WTC11 (cell line): Measurements from ENCODE around the gene SLC25A19. TPM values are rescaled to one million over a fixed set of nuclear protein-coding genes. Genes with fewer than 3 reads are reported as not detected.

Experiments
- ATAC-seq: fragments of 200-7000 bp; cut with Tn5 transposase; 2 replicates; pipeline ENCODE4 v1.10.0; 2021; ENCODE audit warnings: mild to moderate bottlenecking, moderate library complexity
- CTCF ChIA-PET: fragments of 300-600 bp; sonication (Branson Sonifier 250); formaldehyde crosslinking; loops from one replicate; lab custom pipeline; 2021; ENCODE audit warnings: antibody characterized with exemption; lab: Charles Lee
- POLR2A ChIA-PET: fragments of 350-600 bp; sonication (Branson Sonifier 250); formaldehyde crosslinking; loops from one replicate; lab custom pipeline; 2021; ENCODE audit warnings: antibody characterized with exemption; lab: Charles Lee
- DNase-seq: peaks from one replicate; pipeline ENCODE4 v3.0.0; 2021; ENCODE audit warnings: low spot score
- H3K27ac Mint-ChIP-seq: 2 replicates; pipeline ENCODE4 v1.8.0; 2021; ENCODE audit warnings: mixed read lengths
- H3K27me3 Mint-ChIP-seq: 2 replicates; pipeline ENCODE4 v1.8.0; 2021; ENCODE audit warnings: low read depth, mild to moderate bottlenecking, moderate library complexity, mixed read lengths
- H3K36me3 Mint-ChIP-seq: 2 replicates; pipeline ENCODE4 v1.8.0; 2021; ENCODE audit warnings: mixed read lengths
- H3K4me1 Mint-ChIP-seq: 2 replicates; pipeline ENCODE4 v1.8.0; 2022; ENCODE audit warnings: mixed read lengths
- H3K4me3 Mint-ChIP-seq: 2 replicates; pipeline ENCODE4 v1.8.0; 2021; ENCODE audit warnings: mild to moderate bottlenecking, moderate library complexity, mixed read lengths
- H3K9me3 Mint-ChIP-seq: 2 replicates; pipeline ENCODE4 v1.8.0; 2021; ENCODE audit warnings: mixed read lengths
- AFF4 ChIP-seq: sonication (generic); formaldehyde crosslinking; IDR thresholded peaks from 2 replicates; pipeline ENCODE4 v1.8.1; 2023; ENCODE audit warnings: mild to moderate bottlenecking, missing genetic modification reagents, borderline replicate concordance
- ATF2 ChIP-seq: sonication (generic); formaldehyde crosslinking; IDR thresholded peaks from 2 replicates; pipeline ENCODE4 v1.8.1; 2022; ENCODE audit warnings: low read depth, missing genetic modification reagents, borderline replicate concordance
- ATF6 ChIP-seq: sonication (generic); formaldehyde crosslinking; IDR thresholded peaks from 2 replicates; pipeline ENCODE4 v1.8.1; 2023; ENCODE audit warnings: mild to moderate bottlenecking, missing genetic modification reagents
- CDX4 ChIP-seq: fragments of 250-450 bp; sonication (Bioruptor Pico); IDR thresholded peaks from 2 replicates; pipeline ENCODE4 v1.9.0; 2021; ENCODE audit warnings: moderate library complexity, mild to moderate bottlenecking, inconsistent platforms, borderline replicate concordance
- E2F5 ChIP-seq: sonication (generic); formaldehyde crosslinking; IDR thresholded peaks from 2 replicates; pipeline ENCODE4 v1.8.1; 2022; ENCODE audit warnings: mild to moderate bottlenecking, moderate library complexity, missing genetic modification reagents
- ELF4 ChIP-seq: sonication (generic); formaldehyde crosslinking; IDR thresholded peaks from 2 replicates; pipeline ENCODE4 v1.8.1; 2022; ENCODE audit warnings: low read depth, mild to moderate bottlenecking, moderate library complexity, missing genetic modification reagents
- ERG ChIP-seq: fragments of 250-450 bp; sonication (Bioruptor Pico); IDR thresholded peaks from 2 replicates; pipeline ENCODE4 v1.8.0; 2021; ENCODE audit warnings: mild to moderate bottlenecking
- GABPB1 ChIP-seq: sonication (generic); formaldehyde crosslinking; IDR thresholded peaks from 2 replicates; pipeline ENCODE4 v1.8.1; 2023; ENCODE audit warnings: mild to moderate bottlenecking, missing genetic modification reagents
- KAT7 ChIP-seq: sonication (generic); formaldehyde crosslinking; IDR thresholded peaks from 2 replicates; pipeline ENCODE4 v1.8.1; 2023; ENCODE audit warnings: missing genetic modification reagents, mild to moderate bottlenecking, borderline replicate concordance
- MYBL2 ChIP-seq: sonication (generic); formaldehyde crosslinking; IDR thresholded peaks from 2 replicates; pipeline ENCODE4 v1.8.1; 2023; ENCODE audit warnings: mild to moderate bottlenecking, moderate library complexity, missing genetic modification reagents
- NFE2L1 ChIP-seq: sonication (generic); formaldehyde crosslinking; IDR thresholded peaks from 2 replicates; pipeline ENCODE4 v1.8.1; 2023; ENCODE audit warnings: missing genetic modification reagents
- NR2C2 ChIP-seq: sonication (generic); formaldehyde crosslinking; IDR thresholded peaks from 2 replicates; pipeline ENCODE4 v1.8.0; 2022; ENCODE audit warnings: mild to moderate bottlenecking, missing genetic modification reagents
- NR3C1 ChIP-seq: sonication (generic); formaldehyde crosslinking; conservative IDR thresholded peaks from 2 replicates; pipeline ENCODE4 v1.8.1; 2023; ENCODE audit warnings: low read depth, mild to moderate bottlenecking, missing genetic modification reagents
- SOX15 ChIP-seq: fragments of 250-450 bp; sonication (Bioruptor Pico); IDR thresholded peaks from 2 replicates; pipeline ENCODE4 v1.9.0; 2021; ENCODE audit warnings: mild to moderate bottlenecking
- TCF7 ChIP-seq: sonication (generic); formaldehyde crosslinking; IDR thresholded peaks from 2 replicates; pipeline ENCODE4 v1.8.0; 2022; ENCODE audit warnings: mild to moderate bottlenecking, low read depth, missing genetic modification reagents, moderate library complexity
- USF2 ChIP-seq: sonication (generic); formaldehyde crosslinking; IDR thresholded peaks from 2 replicates; pipeline ENCODE4 v1.8.1; 2023; ENCODE audit warnings: mild to moderate bottlenecking, missing genetic modification reagents, moderate library complexity
- ZMAT4 ChIP-seq: fragments of 250-450 bp; sonication (Bioruptor Pico); IDR thresholded peaks from 2 replicates; pipeline ENCODE4 v1.9.0; 2021; ENCODE audit warnings: mild to moderate bottlenecking
- ZNF138 ChIP-seq: sonication (generic); formaldehyde crosslinking; conservative IDR thresholded peaks from 2 replicates; pipeline ENCODE4 v1.8.1; 2022; ENCODE audit warnings: mild to moderate bottlenecking, moderate library complexity, missing genetic modification reagents
- ZNF219 ChIP-seq: sonication (generic); formaldehyde crosslinking; IDR thresholded peaks from 2 replicates; pipeline ENCODE4 v1.8.0; 2023; ENCODE audit warnings: missing genetic modification reagents, mild to moderate bottlenecking, borderline replicate concordance
- total RNA-seq: library from RNA; stranded (reverse); gene quantifications from 3 replicates; pipeline ENCODE4 v1.2.3, GENCODE V29; 2021

Gene SLC25A19
- total RNA-seq, 1 experiment from 2014 or later = 27.7 TPM

- H3K4me1 Mint-ChIP-seq = peaks cover 23% of the 10 kb centered on the region
These were observed 22.7 kb downstream of the SLC25A19 start for GRCh38 chr17:75266316-75267152.

GRCh38 chr17:75265614-75266315 is 23.5 kb downstream of the SLC25A19 start:
- DNase-seq (no peak), ATAC-seq (no peak)
- Mint-ChIP-seq H3K36me3 (peaks cover 40% of the 10 kb centered on the region), H3K4me1 (peaks cover 26% of the 10 kb centered on the region), H3K27me3 (no peaks in the 10 kb centered on the region), H3K9me3 (no peaks in the 10 kb centered on the region), H3K4me3 (no peak overlapping the region), H3K27ac (no peak overlapping the region)
- CTCF ChIA-PET = interaction anchor here (8.7 kb wide), 1 partner anchor 26 kb away, joined by 155 read pairs; no protein-coding TSS in a partner anchor
- POLR2A ChIA-PET = no interaction called here
- TF ChIP-seq ERG (no peak), E2F5 (CRISPR knock-in tag) (no peak), ATF6 (CRISPR knock-in tag) (no peak), NFE2L1 (CRISPR knock-in tag) (no peak), ATF2 (CRISPR knock-in tag) (no peak), USF2 (no peak), ZMAT4 (CRISPR knock-in tag) (no peak), AFF4 (CRISPR knock-in tag) (no peak)

More at GRCh38 chr17:75266316-75267152, 22.7 kb downstream of the SLC25A19 start:
- no peak overlapping the region for H3K4me3 Mint-ChIP-seq
- ATAC-seq = no peak
- peaks cover 40% of the 10 kb centered on the region for H3K36me3 Mint-ChIP-seq
- peak overlapping the region; percentile 78 for H3K27ac Mint-ChIP-seq
- TF ChIP-seq E2F5 (CRISPR knock-in tag) = no peak
- TF ChIP-seq KAT7 (CRISPR knock-in tag) = no peak
- TF ChIP-seq CDX4 (CRISPR knock-in tag) = no peak
- TF ChIP-seq ZNF138 = no peak
- TF ChIP-seq ZNF219 (CRISPR knock-in tag) = no peak
- TF ChIP-seq USF2 = no peak
- no peak for TF ChIP-seq ELF4 (CRISPR knock-in tag)
- no peak for TF ChIP-seq NR2C2 (CRISPR knock-in tag)
- TF ChIP-seq NR3C1 = no peak
- TF ChIP-seq GABPB1 (CRISPR knock-in tag) = no peak
- TF ChIP-seq MYBL2 = no peak
- no peak for TF ChIP-seq SOX15 (CRISPR knock-in tag)
- no peak for TF ChIP-seq TCF7 (CRISPR knock-in tag)
- DNase-seq = no peak
- H3K9me3 Mint-ChIP-seq = no peaks in the 10 kb centered on the region
- ChIA-PET POLR2A (interaction anchor here (0.9 to 1.4 kb wide), 2 partner anchors 23 to 26 kb away, joined by 3 to 7 read pairs; partner anchors contain the start of gene SLC25A19), CTCF (interaction anchor here (1.1 to 8.7 kb wide), 3 partner anchors 12 to 27 kb away, joined by 3 to 155 read pairs (median 13); partner anchors contain the start of gene SLC25A19)
- H3K27me3 Mint-ChIP-seq = no peaks in the 10 kb centered on the region
